ENCODE measurements around the gene LTBP1.

DNA sequence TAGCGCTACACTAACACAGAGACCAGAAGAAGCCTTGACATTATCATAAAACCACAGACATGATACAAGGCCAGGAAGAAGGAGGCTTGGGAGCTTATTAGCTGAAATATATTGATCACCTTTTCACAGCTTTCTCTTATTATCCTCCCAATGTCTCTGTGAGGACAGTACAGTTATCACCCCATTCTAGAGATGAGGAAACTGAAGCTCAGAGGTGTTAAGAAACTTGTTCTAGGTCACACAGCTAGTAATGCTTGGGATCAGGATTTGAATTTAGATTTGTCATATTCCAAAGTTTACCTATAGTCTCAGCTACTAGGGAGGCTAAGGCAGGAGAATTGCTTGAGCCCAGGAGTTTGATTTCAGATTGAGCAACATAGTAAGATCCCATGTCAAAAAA is 44.6 kb upstream of the LTBP1 start:
- TF ChIP-seq, protein P1, sequence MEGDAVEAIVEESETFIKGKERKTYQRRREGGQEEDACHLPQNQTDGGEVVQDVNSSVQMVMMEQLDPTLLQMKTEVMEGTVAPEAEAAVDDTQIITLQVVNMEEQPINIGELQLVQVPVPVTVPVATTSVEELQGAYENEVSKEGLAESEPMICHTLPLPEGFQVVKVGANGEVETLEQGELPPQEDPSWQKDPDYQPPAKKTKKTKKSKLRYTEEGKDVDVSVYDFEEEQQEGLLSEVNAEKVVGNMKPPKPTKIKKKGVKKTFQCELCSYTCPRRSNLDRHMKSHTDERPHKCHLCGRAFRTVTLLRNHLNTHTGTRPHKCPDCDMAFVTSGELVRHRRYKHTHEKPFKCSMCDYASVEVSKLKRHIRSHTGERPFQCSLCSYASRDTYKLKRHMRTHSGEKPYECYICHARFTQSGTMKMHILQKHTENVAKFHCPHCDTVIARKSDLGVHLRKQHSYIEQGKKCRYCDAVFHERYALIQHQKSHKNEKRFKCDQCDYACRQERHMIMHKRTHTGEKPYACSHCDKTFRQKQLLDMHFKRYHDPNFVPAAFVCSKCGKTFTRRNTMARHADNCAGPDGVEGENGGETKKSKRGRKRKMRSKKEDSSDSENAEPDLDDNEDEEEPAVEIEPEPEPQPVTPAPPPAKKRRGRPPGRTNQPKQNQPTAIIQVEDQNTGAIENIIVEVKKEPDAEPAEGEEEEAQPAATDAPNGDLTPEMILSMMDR (IDR thresholded peaks at IDR 0.05): no peak
- TF ChIP-seq, protein P2, sequence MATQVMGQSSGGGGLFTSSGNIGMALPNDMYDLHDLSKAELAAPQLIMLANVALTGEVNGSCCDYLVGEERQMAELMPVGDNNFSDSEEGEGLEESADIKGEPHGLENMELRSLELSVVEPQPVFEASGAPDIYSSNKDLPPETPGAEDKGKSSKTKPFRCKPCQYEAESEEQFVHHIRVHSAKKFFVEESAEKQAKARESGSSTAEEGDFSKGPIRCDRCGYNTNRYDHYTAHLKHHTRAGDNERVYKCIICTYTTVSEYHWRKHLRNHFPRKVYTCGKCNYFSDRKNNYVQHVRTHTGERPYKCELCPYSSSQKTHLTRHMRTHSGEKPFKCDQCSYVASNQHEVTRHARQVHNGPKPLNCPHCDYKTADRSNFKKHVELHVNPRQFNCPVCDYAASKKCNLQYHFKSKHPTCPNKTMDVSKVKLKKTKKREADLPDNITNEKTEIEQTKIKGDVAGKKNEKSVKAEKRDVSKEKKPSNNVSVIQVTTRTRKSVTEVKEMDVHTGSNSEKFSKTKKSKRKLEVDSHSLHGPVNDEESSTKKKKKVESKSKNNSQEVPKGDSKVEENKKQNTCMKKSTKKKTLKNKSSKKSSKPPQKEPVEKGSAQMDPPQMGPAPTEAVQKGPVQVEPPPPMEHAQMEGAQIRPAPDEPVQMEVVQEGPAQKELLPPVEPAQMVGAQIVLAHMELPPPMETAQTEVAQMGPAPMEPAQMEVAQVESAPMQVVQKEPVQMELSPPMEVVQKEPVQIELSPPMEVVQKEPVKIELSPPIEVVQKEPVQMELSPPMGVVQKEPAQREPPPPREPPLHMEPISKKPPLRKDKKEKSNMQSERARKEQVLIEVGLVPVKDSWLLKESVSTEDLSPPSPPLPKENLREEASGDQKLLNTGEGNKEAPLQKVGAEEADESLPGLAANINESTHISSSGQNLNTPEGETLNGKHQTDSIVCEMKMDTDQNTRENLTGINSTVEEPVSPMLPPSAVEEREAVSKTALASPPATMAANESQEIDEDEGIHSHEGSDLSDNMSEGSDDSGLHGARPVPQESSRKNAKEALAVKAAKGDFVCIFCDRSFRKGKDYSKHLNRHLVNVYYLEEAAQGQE (IDR thresholded peaks at IDR 0.05; ENCODE audit: insufficient read depth in 1 of 2, low read depth in 2 of 2, low read length in 1 of 2): no peak
- TF ChIP-seq POLR2AphosphoS5 (IDR thresholded peaks at IDR 0.05; ENCODE audit: low read depth, low read length) (no peak), TCF7L2 (IDR thresholded peaks at IDR 0.05; ENCODE audit: low read depth, low read length) (no peak)

Data from Panc1 (cell line).